ENCODE results near the gene PRUNE2.

DNA sequence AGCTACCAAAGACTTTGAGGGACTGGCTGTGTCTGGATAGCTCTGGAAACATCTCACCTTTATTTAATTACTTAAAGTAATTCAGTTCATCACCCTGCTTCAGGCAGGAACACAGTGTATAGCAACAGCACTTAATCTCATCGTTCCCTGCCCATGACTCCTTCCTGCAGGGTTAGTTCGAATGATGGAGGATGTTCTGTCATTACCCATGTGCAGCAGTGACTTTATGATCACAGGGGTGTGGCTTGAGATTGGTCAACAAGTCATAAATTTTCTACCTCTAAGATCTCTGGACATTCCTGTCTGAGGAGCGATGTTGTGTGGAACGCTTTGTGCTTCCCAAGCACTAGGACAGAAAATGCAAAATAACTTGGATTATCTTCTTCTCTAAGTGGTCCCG, 37.1 kb upstream of the PRUNE2 start:
- TF ChIP-seq, protein P1, sequence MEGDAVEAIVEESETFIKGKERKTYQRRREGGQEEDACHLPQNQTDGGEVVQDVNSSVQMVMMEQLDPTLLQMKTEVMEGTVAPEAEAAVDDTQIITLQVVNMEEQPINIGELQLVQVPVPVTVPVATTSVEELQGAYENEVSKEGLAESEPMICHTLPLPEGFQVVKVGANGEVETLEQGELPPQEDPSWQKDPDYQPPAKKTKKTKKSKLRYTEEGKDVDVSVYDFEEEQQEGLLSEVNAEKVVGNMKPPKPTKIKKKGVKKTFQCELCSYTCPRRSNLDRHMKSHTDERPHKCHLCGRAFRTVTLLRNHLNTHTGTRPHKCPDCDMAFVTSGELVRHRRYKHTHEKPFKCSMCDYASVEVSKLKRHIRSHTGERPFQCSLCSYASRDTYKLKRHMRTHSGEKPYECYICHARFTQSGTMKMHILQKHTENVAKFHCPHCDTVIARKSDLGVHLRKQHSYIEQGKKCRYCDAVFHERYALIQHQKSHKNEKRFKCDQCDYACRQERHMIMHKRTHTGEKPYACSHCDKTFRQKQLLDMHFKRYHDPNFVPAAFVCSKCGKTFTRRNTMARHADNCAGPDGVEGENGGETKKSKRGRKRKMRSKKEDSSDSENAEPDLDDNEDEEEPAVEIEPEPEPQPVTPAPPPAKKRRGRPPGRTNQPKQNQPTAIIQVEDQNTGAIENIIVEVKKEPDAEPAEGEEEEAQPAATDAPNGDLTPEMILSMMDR (IDR thresholded peaks at IDR 0.05 in 2 of 3, conservative IDR thresholded peaks at IDR 0.05 in 1 of 3; ENCODE audit: borderline replicate concordance in 1 of 3, insufficient read depth in 1 of 3, low read depth in 2 of 3, low read length in 2 of 3), result no peak
- no peak for TF ChIP-seq SP1 (IDR thresholded peaks at IDR 0.05; ENCODE audit: low read depth)
- TF ChIP-seq CEBPB (IDR thresholded peaks at IDR 0.05; ENCODE audit: low read depth), result no peak
- no peak for TF ChIP-seq EZH2phosphoT487 (IDR thresholded peaks at IDR 0.05; ENCODE audit: borderline replicate concordance)
- TF ChIP-seq REST (IDR thresholded peaks at IDR 0.05; ENCODE audit: low read depth), result no peak
- no peak for TF ChIP-seq ELF1 (IDR thresholded peaks at IDR 0.05; ENCODE audit: borderline replicate concordance, low read depth)
- no peak for TF ChIP-seq POLR2A (IDR thresholded peaks at IDR 0.05; ENCODE audit: borderline replicate concordance, extremely low read depth, insufficient read depth, insufficient read length)
- no peak for TF ChIP-seq EGR1 (IDR thresholded peaks at IDR 0.05; ENCODE audit: low read depth)
- TF ChIP-seq FOSL1 (IDR thresholded peaks at IDR 0.05; ENCODE audit: low read depth), result no peak
- TF ChIP-seq EZH2 (IDR thresholded peaks at IDR 0.05), result no peak

Measured in HCT116 (cell line).